WTC11 (cell line): Measurements from ENCODE around the gene HOXB1. TPM values are rescaled to one million over a fixed set of nuclear protein-coding genes. Genes with fewer than 3 reads are reported as not detected.

Experiments used
- ATAC-seq: fragments of 200-7000 bp; cut with Tn5 transposase; 2 replicates; pipeline ENCODE4 v1.10.0; 2021; ENCODE audit warnings: mild to moderate bottlenecking, moderate library complexity
- CTCF ChIA-PET: fragments of 300-600 bp; sonication (Branson Sonifier 250); formaldehyde crosslinking; loops from one replicate; lab custom pipeline; 2021; ENCODE audit warnings: antibody characterized with exemption; lab: Charles Lee
- POLR2A ChIA-PET: fragments of 350-600 bp; sonication (Branson Sonifier 250); formaldehyde crosslinking; loops from one replicate; lab custom pipeline; 2021; ENCODE audit warnings: antibody characterized with exemption; lab: Charles Lee
- DNase-seq: peaks from one replicate; pipeline ENCODE4 v3.0.0; 2021; ENCODE audit warnings: low spot score
- H3K27ac Mint-ChIP-seq: 2 replicates; pipeline ENCODE4 v1.8.0; 2021; ENCODE audit warnings: mixed read lengths
- H3K27me3 Mint-ChIP-seq: 2 replicates; pipeline ENCODE4 v1.8.0; 2021; ENCODE audit warnings: low read depth, mild to moderate bottlenecking, moderate library complexity, mixed read lengths
- H3K36me3 Mint-ChIP-seq: 2 replicates; pipeline ENCODE4 v1.8.0; 2021; ENCODE audit warnings: mixed read lengths
- H3K4me1 Mint-ChIP-seq: 2 replicates; pipeline ENCODE4 v1.8.0; 2022; ENCODE audit warnings: mixed read lengths
- H3K4me3 Mint-ChIP-seq: 2 replicates; pipeline ENCODE4 v1.8.0; 2021; ENCODE audit warnings: mild to moderate bottlenecking, moderate library complexity, mixed read lengths
- H3K9me3 Mint-ChIP-seq: 2 replicates; pipeline ENCODE4 v1.8.0; 2021; ENCODE audit warnings: mixed read lengths
- ARID4B ChIP-seq: sonication (generic); formaldehyde crosslinking; IDR thresholded peaks from 2 replicates; pipeline ENCODE4 v1.8.0; 2023; ENCODE audit warnings: missing genetic modification reagents, mild to moderate bottlenecking, borderline replicate concordance
- ATF1 ChIP-seq: sonication (generic); formaldehyde crosslinking; IDR thresholded peaks from 2 replicates; pipeline ENCODE4 v1.8.1; 2023; ENCODE audit warnings: mild to moderate bottlenecking, moderate library complexity, missing genetic modification reagents
- CREM ChIP-seq: sonication (generic); formaldehyde crosslinking; IDR thresholded peaks from 2 replicates; pipeline ENCODE4 v1.8.1; 2022; ENCODE audit warnings: mild to moderate bottlenecking, missing genetic modification reagents, moderate library complexity
- E2F4 ChIP-seq: sonication (generic); formaldehyde crosslinking; IDR thresholded peaks from 2 replicates; pipeline ENCODE4 v1.8.1; 2022; ENCODE audit warnings: low read depth, mild to moderate bottlenecking, moderate library complexity, missing genetic modification reagents, borderline replicate concordance
- ETV6 ChIP-seq: sonication (generic); formaldehyde crosslinking; IDR thresholded peaks from 2 replicates; pipeline ENCODE4 v1.8.1; 2022; ENCODE audit warnings: mild to moderate bottlenecking, missing genetic modification reagents
- FOXP4 ChIP-seq: sonication (generic); formaldehyde crosslinking; IDR thresholded peaks from 2 replicates; pipeline ENCODE4 v1.8.0; 2022; ENCODE audit warnings: mild to moderate bottlenecking, missing genetic modification reagents
- GABPB1 ChIP-seq: sonication (generic); formaldehyde crosslinking; IDR thresholded peaks from 2 replicates; pipeline ENCODE4 v1.8.1; 2023; ENCODE audit warnings: mild to moderate bottlenecking, missing genetic modification reagents
- JAZF1 ChIP-seq: fragments of 250-450 bp; sonication (Bioruptor Pico); IDR thresholded peaks from 2 replicates; pipeline ENCODE4 v1.9.0; 2021; ENCODE audit warnings: moderate library complexity, mild to moderate bottlenecking, inconsistent platforms
- MAX ChIP-seq: sonication (generic); formaldehyde crosslinking; IDR thresholded peaks from 2 replicates; pipeline ENCODE4 v1.8.0; 2022; ENCODE audit warnings: mild to moderate bottlenecking, missing genetic modification reagents
- NFE2L1 ChIP-seq: sonication (generic); formaldehyde crosslinking; IDR thresholded peaks from 2 replicates; pipeline ENCODE4 v1.8.1; 2023; ENCODE audit warnings: missing genetic modification reagents
- NR2C2 ChIP-seq: sonication (generic); formaldehyde crosslinking; IDR thresholded peaks from 2 replicates; pipeline ENCODE4 v1.8.0; 2022; ENCODE audit warnings: mild to moderate bottlenecking, missing genetic modification reagents
- OVOL2 ChIP-seq: fragments of 250-450 bp; sonication (Bioruptor Pico); IDR thresholded peaks from 2 replicates; pipeline ENCODE4 v1.9.0; 2021; ENCODE audit warnings: mild to moderate bottlenecking, borderline replicate concordance
- SMAD4 ChIP-seq: sonication (generic); formaldehyde crosslinking; IDR thresholded peaks from 2 replicates; pipeline ENCODE4 v1.8.0; 2022; ENCODE audit warnings: mild to moderate bottlenecking, missing genetic modification reagents
- USF1 ChIP-seq: sonication (generic); formaldehyde crosslinking; IDR thresholded peaks from 2 replicates; pipeline ENCODE4 v1.8.0; 2022; ENCODE audit warnings: mild to moderate bottlenecking, missing genetic modification reagents
- USF2 ChIP-seq: sonication (generic); formaldehyde crosslinking; IDR thresholded peaks from 2 replicates; pipeline ENCODE4 v1.8.1; 2023; ENCODE audit warnings: mild to moderate bottlenecking, missing genetic modification reagents, moderate library complexity
- ZBTB21 ChIP-seq: sonication (generic); formaldehyde crosslinking; IDR thresholded peaks from 2 replicates; pipeline ENCODE4 v1.8.1; 2023; ENCODE audit warnings: mild to moderate bottlenecking, missing genetic modification reagents, borderline replicate concordance
- ZMAT4 ChIP-seq: fragments of 250-450 bp; sonication (Bioruptor Pico); IDR thresholded peaks from 2 replicates; pipeline ENCODE4 v1.9.0; 2021; ENCODE audit warnings: mild to moderate bottlenecking
- ZNF121 ChIP-seq: sonication (generic); formaldehyde crosslinking; IDR thresholded peaks from 2 replicates; pipeline ENCODE4 v1.8.0; 2023; ENCODE audit warnings: missing genetic modification reagents
- total RNA-seq: library from RNA; stranded (reverse); gene quantifications from 3 replicates; pipeline ENCODE4 v1.2.3, GENCODE V29; 2021

HOXB1 gene
- total RNA-seq, 1 experiment from 2014 or later, result 0.63 TPM

- POLR2A ChIA-PET, result no interaction called here
- Mint-ChIP-seq H3K27me3 (peaks cover 100% of the 10 kb centered on the region; the same call in 1 of the 2 replicates), H3K4me1 (peaks cover 69% of the 10 kb centered on the region), H3K4me3 (peak overlapping the region; percentile 41), H3K36me3 (no peaks in the 10 kb centered on the region)
- no peak for ATAC-seq
- TF ChIP-seq NFE2L1 (CRISPR knock-in tag), result no peak
- TF ChIP-seq ZNF121 (CRISPR knock-in tag), result no peak
- no peak for TF ChIP-seq CREM (CRISPR knock-in tag)
- TF ChIP-seq SMAD4, result no peak
- TF ChIP-seq OVOL2, result no peak
- no peak for TF ChIP-seq NR2C2 (CRISPR knock-in tag)
- no peak for TF ChIP-seq E2F4
- no peak for TF ChIP-seq ATF1 (CRISPR knock-in tag)
- no peak for TF ChIP-seq ZBTB21 (CRISPR knock-in tag)
- TF ChIP-seq FOXP4 (CRISPR knock-in tag), result no peak
- TF ChIP-seq JAZF1 (CRISPR knock-in tag), result no peak
- TF ChIP-seq ARID4B, result no peak
- no peak for TF ChIP-seq ZMAT4 (CRISPR knock-in tag)
- no peak for TF ChIP-seq GABPB1 (CRISPR knock-in tag)
- TF ChIP-seq, all 79 proteins: peak for 0
- DNase-seq, result no peak
- CTCF ChIA-PET, result interaction anchor here (1.2 kb wide), 2 partner anchors 9 to 64 kb away, joined by 3 read pairs; no protein-coding TSS in a partner anchor
- Mint-ChIP-seq H3K27ac (no peak overlapping the region), H3K9me3 (no peaks in the 10 kb centered on the region)
Observed at GRCh38 chr17:48548523-48549280, 17.9 kb upstream of the HOXB1 start.

- H3K4me3 Mint-ChIP-seq, result peak overlapping the region; percentile 41
- peaks cover 99% of the 10 kb centered on the region; the same call in 1 of the 2 replicates for H3K27me3 Mint-ChIP-seq
- H3K9me3 Mint-ChIP-seq, result no peaks in the 10 kb centered on the region
- TF ChIP-seq USF2 (CRISPR knock-in tag), result peak; percentile 77
- no peak for TF ChIP-seq MAX (CRISPR knock-in tag)
- TF ChIP-seq ETV6 (CRISPR knock-in tag), result no peak
- peak; percentile 66; the same call in 1 of the 2 replicates for TF ChIP-seq USF1
- CTCF ChIA-PET, result interaction anchor here (0.9 to 2.3 kb wide), 5 partner anchors 43 to 212 kb away, joined by 3 to 8 read pairs (median 4); no protein-coding TSS in a partner anchor
- no peaks in the 10 kb centered on the region for H3K36me3 Mint-ChIP-seq
- no peak overlapping the region for H3K27ac Mint-ChIP-seq
- ATAC-seq (no peak), DNase-seq (no peak)
- peaks cover 70% of the 10 kb centered on the region for H3K4me1 Mint-ChIP-seq
- POLR2A ChIA-PET, result no interaction called here
Observed at GRCh38 chr17:48547808-48548522, 17.2 kb upstream of the HOXB1 start.
